ENCODE measurements around the gene RNF20.
A peak's percentile ranks its signal among the peaks of the same experiment; 100 is the strongest.
"Not testable (repeated sequence)": the region's sequence is repeated elsewhere in the genome, so short reads cannot be mapped to it uniquely, and the experiment has no call there.

Gene RNF20

GRCh38 chr9:101533334-101534204, at the start of gene RNF20:
TSS of gene RNF20 (plus strand) at chr9:101533853. CDS start at chr9:101535424, 1,571 bp downstream.
- peak; percentile 92 for DNase-seq

GRCh38 chr9:101484046-101484445, 49.6 kb upstream of the RNF20 start:
- DNase-seq, result no peak

GRCh38 chr9:101485924-101486692, 47.5 kb upstream of the RNF20 start:
- DNase-seq, result peak; percentile 23

- peak; percentile 51 for DNase-seq
Observed at GRCh38 chr9:101486693-101487442, 46.8 kb upstream of the RNF20 start.

- DNase-seq, result no peak
Observed at GRCh38 chr9:101487443-101487840, 46.2 kb upstream of the RNF20 start.

- no peak for DNase-seq
Observed at GRCh38 chr9:101495810-101496209, 37.8 kb upstream of the RNF20 start.

- DNase-seq, result no peak
Observed at GRCh38 chr9:101498323-101498722, 35.3 kb upstream of the RNF20 start.

- DNase-seq, result no peak
Observed at GRCh38 chr9:101504188-101504587, 29.5 kb upstream of the RNF20 start.

- DNase-seq, result no peak
Observed at GRCh38 chr9:101508211-101508610, 25.4 kb upstream of the RNF20 start.

- DNase-seq, result no peak
Observed at GRCh38 chr9:101509572-101509971, 24.1 kb upstream of the RNF20 start.

GRCh38 chr9:101510459-101510858, 23.2 kb upstream of the RNF20 start:
- DNase-seq, result no peak

- DNase-seq, result no peak
Observed at GRCh38 chr9:101511009-101511408, 22.6 kb upstream of the RNF20 start.

- no peak for DNase-seq
Observed at GRCh38 chr9:101512116-101512515, 21.5 kb upstream of the RNF20 start.

- DNase-seq, result no peak
Observed at GRCh38 chr9:101513351-101513750, 20.3 kb upstream of the RNF20 start.

GRCh38 chr9:101514071-101514470, 19.6 kb upstream of the RNF20 start:
- no peak for DNase-seq

- DNase-seq, result no peak
Observed at GRCh38 chr9:101516655-101517054, 17.0 kb upstream of the RNF20 start.

- not testable (repeated sequence) for DNase-seq
Observed at GRCh38 chr9:101518489-101518888, 15.2 kb upstream of the RNF20 start.

- DNase-seq, result no peak
Observed at GRCh38 chr9:101524371-101524770, 9.3 kb upstream of the RNF20 start.

- no peak for DNase-seq
Observed at GRCh38 chr9:101527066-101527465, 6.6 kb upstream of the RNF20 start.

- DNase-seq, result no peak
Observed at GRCh38 chr9:101528015-101528414, 5.6 kb upstream of the RNF20 start.

- no peak for DNase-seq
Observed at GRCh38 chr9:101530076-101530711, 3.5 kb upstream of the RNF20 start.

- no peak for DNase-seq
Observed at GRCh38 chr9:101536351-101536750, 2.7 kb downstream of the RNF20 start.

- DNase-seq, result no peak
Observed at GRCh38 chr9:101536938-101537337, 3.3 kb downstream of the RNF20 start.
